22Rv1 (cell line): ENCODE data around the gene SHOC1.

ENCODE experiments used
- H3K27ac ChIP-seq: fragments of 450-650 bp; 2 replicates; pipeline ENCODE4 v1.5.1; 2017
- CTCF ChIP-seq: fragments of 450-650 bp; IDR thresholded peaks from 2 replicates; pipeline ENCODE4 v1.5.1; 2017; ENCODE audit warnings: mild to moderate bottlenecking
- ZFX ChIP-seq: fragments of 450-650 bp; IDR thresholded peaks from 2 replicates; pipeline ENCODE4 v1.6.1; 2017; ENCODE audit warnings: antibody characterized with exemption, borderline replicate concordance

The SHOC1 gene

GRCh38 chr9:111794835-111795556, at the start of gene SHOC1:
Gene SHOC1 (minus strand): TSS chr9:111794937. CDS start chr9:111791418, 3,519 bp downstream.
- no peak for TF ChIP-seq ZFX
- no peak for TF ChIP-seq CTCF
- no peak within 1 kb of the TSS for H3K27ac ChIP-seq

GRCh38 chr9:111843971-111844370, 49.2 kb upstream of the SHOC1 start:
- H3K27ac ChIP-seq, result no peak overlapping the region
- TF ChIP-seq CTCF (no peak), ZFX (no peak)

GRCh38 chr9:111842313-111842712, 47.6 kb upstream of the SHOC1 start:
- TF ChIP-seq CTCF (no peak), ZFX (no peak)
- no peak overlapping the region for H3K27ac ChIP-seq

GRCh38 chr9:111840442-111840841, 45.7 kb upstream of the SHOC1 start:
- no peak overlapping the region for H3K27ac ChIP-seq
- TF ChIP-seq CTCF (no peak), ZFX (no peak)

- H3K27ac ChIP-seq, result no peak overlapping the region
- TF ChIP-seq ZFX (no peak), CTCF (no peak)
Observed at GRCh38 chr9:111839987-111840386, 45.2 kb upstream of the SHOC1 start.

- TF ChIP-seq CTCF (no peak), ZFX (no peak)
- no peak overlapping the region for H3K27ac ChIP-seq
Observed at GRCh38 chr9:111839387-111839786, 44.6 kb upstream of the SHOC1 start.

GRCh38 chr9:111838439-111838838, 43.7 kb upstream of the SHOC1 start:
- TF ChIP-seq ZFX, result no peak
- H3K27ac ChIP-seq, result no peak overlapping the region

- no peak overlapping the region for H3K27ac ChIP-seq
- no peak for TF ChIP-seq ZFX
- TF ChIP-seq CTCF, result no peak
Observed at GRCh38 chr9:111836311-111836710, 41.6 kb upstream of the SHOC1 start.
